Activated naive CD4-positive, alpha-beta T cell treated with Interleukin-2 at 50 U/mL for 16 hours (primary cell): ENCODE results near the gene WFDC9.
"Not testable (repeated sequence)": the region's sequence is repeated elsewhere in the genome, so short reads cannot be mapped to it uniquely, and the experiment has no call there.

Experiments
- DNase-seq: peaks from one replicate; pipeline ENCODE4 v3.0.0-alpha.2; 2020

WFDC9 gene

DNA sequence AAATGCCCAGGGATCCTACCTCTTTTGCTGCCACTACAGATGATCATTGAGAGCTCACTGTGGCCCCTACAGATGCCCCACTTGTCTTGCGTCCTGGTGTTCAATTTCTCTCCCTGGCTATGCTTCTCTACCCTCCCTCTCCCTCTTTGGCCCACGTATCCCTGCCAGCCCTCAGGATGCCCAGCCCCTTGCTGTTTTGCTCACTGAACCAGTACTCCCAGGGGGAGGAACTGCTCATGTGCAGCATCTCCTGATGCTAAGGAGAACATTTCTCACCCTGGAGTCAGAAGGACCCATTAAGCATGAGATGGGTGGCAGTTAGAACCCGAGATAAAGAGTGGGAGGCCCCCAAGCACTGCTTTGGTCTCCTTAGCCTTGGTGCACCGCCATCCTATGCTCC lies at the start of gene WFDC9:
Gene WFDC9, minus strand, starts transcription at position 101 of the 400 bp plus-strand sequence. CDS start 21,103 bp downstream, outside the sequence.
- no peak for DNase-seq

GRCh38 chr20:45679650-45680049 lies 48.6 kb upstream of the WFDC9 start:
- no peak for DNase-seq

- DNase-seq, result no peak
Observed at GRCh38 chr20:45672765-45673164, 41.7 kb upstream of the WFDC9 start.

GRCh38 chr20:45670139-45670538 lies 39.1 kb upstream of the WFDC9 start, which contains the start of gene WFDC11:
Gene WFDC11, minus strand, starts transcription at chr20:45670239. Its CDS starts 19,639 bp downstream, at chr20:45650600.
- DNase-seq, result no peak

DNA sequence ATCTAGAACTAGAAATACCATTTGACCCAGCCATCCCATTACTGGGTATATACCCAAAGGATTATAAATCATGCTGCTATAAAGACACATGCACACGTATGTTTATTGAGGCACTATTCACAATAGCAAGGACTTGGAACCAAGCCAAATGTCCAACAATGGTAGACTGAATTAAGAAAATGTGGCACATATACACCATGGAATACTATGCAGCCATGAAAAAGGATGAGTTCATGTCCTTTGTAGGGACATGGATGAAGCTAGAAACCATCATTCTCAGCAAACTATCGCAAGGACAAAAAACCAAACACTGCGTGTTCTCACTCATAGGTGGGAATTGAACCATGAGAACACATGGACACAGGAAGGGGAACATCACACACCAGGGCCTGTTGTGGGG lies 26.0 kb upstream of the WFDC9 start:
- DNase-seq, result not testable (repeated sequence)

DNA sequence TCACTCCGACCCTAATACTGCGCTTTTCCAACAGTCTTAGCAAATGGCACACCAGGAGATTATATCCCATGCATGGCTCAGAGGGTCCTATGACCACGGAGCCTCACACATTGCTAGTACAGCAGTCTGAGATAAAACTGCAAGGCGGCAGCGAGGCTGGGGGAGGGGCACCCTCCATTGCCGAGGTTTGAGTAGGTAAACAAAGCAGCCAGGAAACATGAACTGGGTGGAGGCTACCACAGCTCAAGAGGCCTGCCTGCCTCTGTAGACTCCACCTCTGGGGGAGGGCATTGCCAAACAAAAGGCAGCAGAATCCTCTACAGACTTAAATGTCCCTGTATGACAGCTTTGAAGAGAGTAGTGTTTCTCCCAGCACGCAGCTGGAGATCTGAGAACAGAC lies 20.6 kb upstream of the WFDC9 start:
- DNase-seq, result not testable (repeated sequence)

GRCh38 chr20:45649312-45649863 lies 18.3 kb upstream of the WFDC9 start:
- DNase-seq, result no peak

DNA sequence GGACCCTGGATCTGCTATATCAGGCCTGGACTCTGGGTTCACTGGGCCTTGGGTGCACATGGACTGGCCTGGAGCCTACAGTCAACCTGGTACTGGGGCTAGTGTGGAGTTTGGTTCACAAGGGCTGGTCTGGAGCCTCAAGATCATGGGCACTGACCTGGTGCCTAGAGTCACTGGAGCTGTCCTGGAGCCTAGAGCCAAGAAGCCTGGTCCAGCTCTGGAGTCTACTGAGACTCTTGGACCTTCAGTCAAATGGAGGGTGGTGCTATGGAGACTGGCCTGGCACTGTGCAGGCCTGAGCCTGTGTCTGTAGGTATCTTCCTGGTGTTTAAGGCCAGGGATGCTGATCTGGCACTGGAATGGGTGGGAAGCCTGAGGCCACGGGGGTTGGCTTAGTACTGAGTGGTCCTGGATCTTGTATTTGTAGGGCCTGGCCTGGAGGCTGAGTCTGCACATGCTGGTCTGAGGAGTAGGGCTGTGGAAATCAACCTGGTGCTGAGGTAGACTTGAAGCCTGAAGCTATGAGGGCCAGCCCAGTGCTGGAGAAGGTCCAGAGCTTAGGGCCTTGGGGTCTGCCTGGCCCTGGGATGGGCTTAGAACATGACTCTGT lies 16.5 kb upstream of the WFDC9 start:
- no peak for DNase-seq

- no peak for DNase-seq
Observed at GRCh38 chr20:45646875-45647274, 15.8 kb upstream of the WFDC9 start.

GRCh38 chr20:45645869-45646268 lies 14.8 kb upstream of the WFDC9 start:
- DNase-seq, result not testable (repeated sequence)

DNA sequence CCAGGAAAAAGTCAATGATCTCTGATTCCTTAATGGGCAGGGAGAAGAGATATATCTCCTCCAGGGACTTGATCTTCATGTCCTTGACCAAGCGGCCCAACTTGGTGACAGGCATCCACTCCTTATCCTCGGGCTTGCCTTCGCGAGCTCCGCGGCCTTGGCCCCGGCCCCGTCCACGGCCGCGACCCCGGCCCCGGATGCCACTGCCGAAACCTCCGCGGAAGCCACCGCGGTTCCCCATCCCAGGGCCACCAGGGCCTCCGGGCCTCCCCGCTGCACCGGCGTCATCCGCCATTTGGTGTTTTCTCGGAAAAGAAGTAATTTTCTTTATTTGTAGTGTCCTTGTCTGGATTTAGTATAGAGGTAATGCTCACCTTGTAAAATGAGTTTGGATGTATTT lies 10.0 kb upstream of the WFDC9 start:
- not testable (repeated sequence) for DNase-seq

DNA sequence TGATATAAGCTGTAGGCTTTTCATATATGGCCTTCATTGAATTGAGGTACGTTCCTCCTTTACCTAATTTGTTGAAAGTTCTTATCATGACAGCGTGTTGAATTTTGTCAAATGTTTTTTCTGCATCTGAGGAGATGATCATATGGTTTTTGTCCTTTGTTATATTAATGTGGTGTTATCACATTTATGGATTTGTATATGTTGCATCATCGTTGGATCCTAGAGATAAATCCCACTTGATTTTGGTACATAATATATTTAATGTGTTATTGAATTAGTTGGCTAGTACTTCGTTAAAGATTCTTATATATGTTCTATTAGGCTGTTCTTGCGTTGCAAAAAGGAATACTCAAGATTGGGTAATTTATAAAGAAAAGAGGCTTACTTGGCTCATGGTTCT lies 8.6 kb upstream of the WFDC9 start:
- DNase-seq, result no peak

- no peak for DNase-seq
Observed at GRCh38 chr20:45636513-45636912, 5.4 kb upstream of the WFDC9 start.

GRCh38 chr20:45630371-45630770 lies 713 bp downstream of the WFDC9 start:
- no peak for DNase-seq

DNA sequence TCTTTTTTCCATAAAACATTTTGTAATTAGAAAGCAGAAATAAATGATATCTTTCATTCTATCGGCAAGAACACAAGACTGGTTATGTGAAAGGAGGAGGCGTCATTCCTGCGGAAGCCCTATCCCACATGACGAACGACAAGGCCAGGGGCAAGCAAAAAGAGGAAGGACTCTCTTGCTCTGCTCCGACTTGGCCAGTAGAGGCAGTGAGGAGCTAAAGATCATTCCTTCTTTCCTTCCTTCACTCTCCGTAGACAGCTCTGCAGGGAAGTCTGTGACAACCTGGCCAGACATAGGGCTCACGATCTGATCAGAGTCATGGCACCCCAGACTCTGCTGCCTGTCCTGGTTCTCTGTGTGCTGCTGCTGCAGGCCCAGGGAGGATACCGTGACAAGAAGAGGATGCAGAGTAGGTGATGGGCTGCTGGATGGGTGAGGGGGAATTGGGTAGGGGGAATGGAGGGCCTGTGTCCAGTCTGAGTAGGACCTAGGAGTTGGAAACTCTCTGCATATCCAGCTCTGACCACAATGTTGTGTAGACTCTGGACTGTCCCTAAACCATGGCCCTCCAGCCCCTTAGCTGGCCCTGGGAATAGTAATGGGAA lies 1.5 kb downstream of the WFDC9 start, which contains the start of gene WFDC10A:
Gene WFDC10A, plus strand, starts transcription at position 244 of the 605 bp plus-strand sequence. Its CDS starts 75 bp downstream, at position 319.
- peak; percentile 4 for DNase-seq

- no peak for DNase-seq
Observed at GRCh38 chr20:45626540-45626939, 4.5 kb downstream of the WFDC9 start.

DNA sequence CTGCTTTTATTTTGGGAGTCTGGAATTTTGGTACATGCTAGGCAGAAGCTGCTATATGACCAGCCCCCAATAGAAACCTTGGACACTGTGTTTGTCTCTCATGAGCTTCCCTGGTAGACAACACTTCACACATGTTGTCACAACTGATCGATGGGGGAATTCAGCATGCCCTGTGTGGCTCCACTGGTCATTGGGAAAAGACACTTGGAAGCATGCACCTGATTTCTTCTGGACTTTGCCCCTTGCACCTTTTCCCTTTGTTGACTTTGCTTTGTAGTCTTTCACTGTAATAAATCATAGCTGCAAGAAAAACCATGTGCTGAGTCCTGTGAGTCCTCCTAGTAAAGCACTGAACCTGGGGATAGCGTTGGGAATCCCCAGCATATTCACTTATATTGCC lies 9.5 kb downstream of the WFDC9 start:
- no peak for DNase-seq

DNA sequence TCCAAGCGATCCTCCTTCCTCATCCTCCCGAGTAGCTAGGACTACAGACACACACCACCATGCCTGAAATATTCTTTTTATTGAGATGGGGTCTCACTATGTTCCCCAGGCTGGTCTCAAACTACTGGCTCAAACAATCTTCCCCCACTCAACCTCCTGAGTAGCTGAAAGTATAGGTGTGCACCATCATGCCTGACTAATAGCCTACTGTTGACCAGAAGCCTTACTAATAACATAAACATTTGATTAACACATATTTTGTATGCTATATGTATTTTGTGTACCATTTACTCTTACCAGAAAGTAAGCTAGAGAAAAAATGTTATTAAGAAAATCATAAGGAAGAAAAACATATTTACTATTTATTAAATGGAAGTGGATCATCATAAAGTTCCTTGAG lies 13.5 kb downstream of the WFDC9 start:
- DNase-seq, result no peak

GRCh38 chr20:45612314-45612713 lies 18.8 kb downstream of the WFDC9 start:
- DNase-seq, result no peak

DNA sequence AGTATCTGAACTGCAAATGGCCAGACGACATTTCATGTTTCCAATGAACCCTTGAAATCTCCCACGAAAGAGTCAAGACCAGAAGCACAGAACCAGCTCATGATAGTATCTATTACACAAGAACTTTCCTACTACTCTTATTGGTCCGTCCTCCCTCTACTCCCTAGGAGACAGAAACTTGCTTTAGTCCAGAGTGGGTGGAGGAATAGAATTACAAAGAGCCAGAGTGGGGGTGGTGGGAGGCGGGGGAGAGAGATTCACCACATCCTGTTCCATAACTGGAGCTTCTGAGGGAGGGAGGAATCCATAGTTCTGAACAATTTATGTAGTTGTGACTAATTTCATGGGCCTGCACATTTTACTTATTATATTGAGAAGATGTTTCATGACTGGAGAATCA lies 20.0 kb downstream of the WFDC9 start:
- peak; percentile 54 for DNase-seq

DNA sequence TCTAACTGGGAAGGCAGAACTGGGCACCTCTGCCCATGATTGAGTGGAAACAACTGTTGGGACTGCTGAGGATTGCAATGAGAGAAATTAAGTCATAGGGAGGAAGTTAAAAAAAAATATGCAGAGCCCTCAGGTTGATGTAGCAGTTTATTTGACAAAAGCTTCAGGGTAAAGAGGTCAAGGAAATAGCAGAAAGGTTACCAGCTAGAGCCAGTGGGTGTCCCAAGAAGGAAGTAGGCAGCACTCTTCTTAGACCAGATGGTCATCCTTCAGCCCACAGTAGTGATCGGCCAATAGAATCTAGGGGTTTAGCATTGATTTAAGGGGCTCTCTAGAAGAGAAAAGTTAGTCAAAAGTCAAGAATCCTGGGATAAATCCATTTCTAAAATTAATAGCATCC lies 23.3 kb downstream of the WFDC9 start:
- no peak for DNase-seq

DNA sequence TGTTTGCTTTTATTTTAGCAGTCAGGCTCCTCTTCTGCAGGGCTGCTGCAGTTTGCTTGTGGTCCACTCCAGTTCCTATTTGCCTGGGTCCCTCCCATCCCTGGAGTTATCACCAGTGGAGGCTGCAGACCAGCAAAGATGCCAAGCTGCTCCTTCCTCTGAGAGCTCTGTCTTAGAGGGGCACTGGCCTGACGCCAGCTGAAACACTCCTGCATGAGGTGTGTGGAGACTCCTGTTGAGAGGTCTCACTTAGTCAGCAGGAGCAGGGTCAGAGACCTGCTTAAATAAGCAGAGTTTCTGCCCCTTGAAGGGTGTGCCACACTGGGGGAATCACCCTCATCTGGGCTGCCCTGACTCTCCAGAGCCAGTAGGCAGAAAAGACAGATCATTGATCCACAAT lies 35.8 kb downstream of the WFDC9 start:
- DNase-seq, result no peak

- DNase-seq, result no peak
Observed at GRCh38 chr20:45593498-45593897, 37.6 kb downstream of the WFDC9 start.

- no peak for DNase-seq
Observed at GRCh38 chr20:45592574-45593189, 38.4 kb downstream of the WFDC9 start.
